HG02884 (cell line): ENCODE measurements around the gene TNPO3.
"Not testable (repeated sequence)": the region's sequence is repeated elsewhere in the genome, so short reads cannot be mapped to it uniquely, and the experiment has no call there.

Source experiments
- ATAC-seq: cut with Tn5 transposase; IDR thresholded peaks from one replicate; pipeline ENCODE4 v1.9.1; 2021; ENCODE audit warnings: mild to moderate bottlenecking, moderate library complexity; ENCODE audit not compliant: unreplicated experiment

The TNPO3 gene

GRCh38 chr7:129072479-129073011, 17.6 kb upstream of the TNPO3 start:
- ATAC-seq: no peak

- ATAC-seq: no peak
These were observed 14.1 kb upstream of the TNPO3 start for GRCh38 chr7:129069021-129069420.

GRCh38 chr7:129067943-129068548, 13.1 kb upstream of the TNPO3 start:
- ATAC-seq: no peak

- ATAC-seq: not testable (repeated sequence)
These were observed 12.2 kb upstream of the TNPO3 start for GRCh38 chr7:129067132-129067561.

GRCh38 chr7:129066290-129067131, 11.6 kb upstream of the TNPO3 start:
- no peak for ATAC-seq

- no peak for ATAC-seq
These were observed 1.1 kb upstream of the TNPO3 start for GRCh38 chr7:129055861-129056464.

- ATAC-seq: peak; percentile 26
These were observed 444 bp upstream of the TNPO3 start for GRCh38 chr7:129055294-129055816.

GRCh38 chr7:129053938-129054437, 923 bp downstream of the TNPO3 start:
- ATAC-seq: no peak

GRCh38 chr7:129052441-129052840, 2.5 kb downstream of the TNPO3 start:
- ATAC-seq: no peak

- not testable (repeated sequence) for ATAC-seq
These were observed 3.5 kb downstream of the TNPO3 start for GRCh38 chr7:129051459-129051858.

- no peak for ATAC-seq
These were observed 7.2 kb downstream of the TNPO3 start for GRCh38 chr7:129047761-129048160.

- no peak for ATAC-seq
These were observed 9.2 kb downstream of the TNPO3 start for GRCh38 chr7:129045682-129046081.

GRCh38 chr7:129043012-129043411, 11.9 kb downstream of the TNPO3 start:
- no peak for ATAC-seq

GRCh38 chr7:129041142-129042085, 13.5 kb downstream of the TNPO3 start:
- ATAC-seq: no peak

GRCh38 chr7:129038468-129038867, 16.4 kb downstream of the TNPO3 start:
- not testable (repeated sequence) for ATAC-seq

GRCh38 chr7:129037585-129037984, 17.3 kb downstream of the TNPO3 start:
- no peak for ATAC-seq

GRCh38 chr7:129032017-129032416, 22.9 kb downstream of the TNPO3 start:
- ATAC-seq: no peak

GRCh38 chr7:129030440-129030839, 24.5 kb downstream of the TNPO3 start:
- no peak for ATAC-seq

- ATAC-seq: no peak
These were observed 30.8 kb downstream of the TNPO3 start for GRCh38 chr7:129024125-129024524.

GRCh38 chr7:129021656-129022055, 33.3 kb downstream of the TNPO3 start:
- no peak for ATAC-seq
